PC-3 (cell line): ENCODE results near the gene CNTNAP2. TPM values are rescaled to one million over a fixed set of nuclear protein-coding genes. Genes with fewer than 3 reads are reported as not detected.

Source experiments
- ATAC-seq: fragments of 200-7000 bp; cut with Tn5 transposase; 2 replicates; pipeline ENCODE4 v1.9.1; 2020; ENCODE audit warnings: mild to moderate bottlenecking, moderate library complexity
- BruUV-seq: library from RNA; stranded (reverse); fragments of 400-500 nt; replicated peaks from 2 replicates; lab custom pipeline; 2021; lab: Mats Ljungman, UMichigan
- CTCF ChIA-PET: fragments of 300-600 bp; sonication (Branson Sonifier 250); formaldehyde crosslinking; loops from one replicate; lab custom pipeline; 2022; ENCODE audit warnings: antibody characterized with exemption; lab: Charles Lee
- POLR2A ChIA-PET: fragments of 300-600 bp; sonication (Branson Sonifier 250); formaldehyde crosslinking; loops from one replicate; lab custom pipeline; 2022; ENCODE audit warnings: antibody characterized with exemption; ENCODE audit not compliant: unreplicated experiment; lab: Charles Lee
- DNase-seq: peaks from one replicate; pipeline ENCODE4 v3.0.0-alpha.2; 2015
- H2AFZ ChIP-seq: fragments of 300-600 bp; sonication (generic); 2 replicates; pipeline ENCODE4 v1.6.0; 2016; ENCODE audit warnings: antibody characterized with exemption, low read length
- H3F3A ChIP-seq: fragments of 300-600 bp; sonication (generic); one replicate; pipeline ENCODE4 v1.6.0; 2017; ENCODE audit warnings: antibody characterized with exemption, low read length, control low read depth, mild to moderate bottlenecking; ENCODE audit not compliant: unreplicated experiment
- H3K27ac ChIP-seq: fragments of 300-600 bp; sonication (generic); 2 replicates; pipeline ENCODE4 v1.5.1; 2016; ENCODE audit warnings: mild to moderate bottlenecking, low read length
- H3K27me3 ChIP-seq: fragments of 300-600 bp; sonication (generic); 2 replicates; pipeline ENCODE4 v1.6.1; 2016; ENCODE audit warnings: low read length, mixed read lengths
- H3K36me3 ChIP-seq: fragments of 300-600 bp; sonication (generic); 2 replicates; pipeline ENCODE4 v1.6.1; 2016; ENCODE audit warnings: low read depth, mixed run types, low read length, mixed read lengths
- H3K4me1 ChIP-seq: fragments of 300-600 bp; sonication (generic); 2 replicates; pipeline ENCODE4 v1.5.1; 2016; ENCODE audit warnings: low read length; ENCODE audit not compliant: insufficient read depth
- H3K4me2 ChIP-seq: fragments of 300-600 bp; sonication (generic); 2 replicates; pipeline ENCODE4 v1.6.0; 2016; ENCODE audit warnings: low read length
- H3K4me3 ChIP-seq: fragments of 300-600 bp; sonication (generic); 2 replicates; pipeline ENCODE4 v1.5.1; 2016; ENCODE audit warnings: mild to moderate bottlenecking, low read length, mixed read lengths
- H3K79me2 ChIP-seq: fragments of 300-600 bp; sonication (generic); 2 replicates; pipeline ENCODE4 v1.6.1; 2017; ENCODE audit warnings: low read length, mixed read lengths
- H3K9ac ChIP-seq: fragments of 300-600 bp; sonication (generic); 2 replicates; pipeline ENCODE4 v1.6.0; 2016; ENCODE audit warnings: mild to moderate bottlenecking, low read length
- H3K9me2 ChIP-seq: fragments of 300-600 bp; sonication (generic); replicated peaks from 2 replicates; pipeline ENCODE4 v1.6.1; 2016; ENCODE audit warnings: mixed run types, low read length, mixed read lengths
- H3K9me3 ChIP-seq: fragments of 300-600 bp; sonication (generic); 2 replicates; pipeline ENCODE4 v1.6.1; 2016; ENCODE audit warnings: low read length, mixed read lengths
- H4K20me1 ChIP-seq: fragments of 300-600 bp; sonication (generic); 2 replicates; pipeline ENCODE4 v1.6.1; 2016; ENCODE audit warnings: low read length, mixed read lengths
- CTCF ChIP-seq: fragments of 300-600 bp; sonication (generic); conservative IDR thresholded peaks from 2 replicates; pipeline ENCODE4 v1.5.1; 2017; ENCODE audit warnings: antibody characterized with exemption, low read depth, mild to moderate bottlenecking, low read length
- EZH2 ChIP-seq: fragments of 300-600 bp; sonication (generic); IDR thresholded peaks from one replicate; pipeline ENCODE4 v1.6.1; 2017; ENCODE audit warnings: antibody characterized with exemption, mild to moderate bottlenecking, low read length; ENCODE audit not compliant: unreplicated experiment
- EZH2phosphoT487 ChIP-seq: fragments of 300-600 bp; sonication (generic); IDR thresholded peaks from 2 replicates; pipeline ENCODE4 v1.6.1; 2018; ENCODE audit warnings: mild to moderate bottlenecking, antibody characterized with exemption, low read length, borderline replicate concordance
- intact Hi-C: fragments of 100-400 bp; cut with micrococcal nuclease; formaldehyde crosslinking; loops from 2 replicates; pipeline ENCODE4 v1.9.0; 2023
- total RNA-seq: library from RNA; depleted of rRNA; stranded (reverse); fragments of >200 nt; gene quantifications from 2 replicates; pipeline ENCODE4 v1.2.3, GENCODE V29; 2014

CNTNAP2 gene
- total RNA-seq, 1 experiment from 2014 or later, result 1.5 TPM

GRCh38 chr7:147579148-147579547 is 1462.5 kb downstream of the CNTNAP2 start:
- no peak overlapping the region for H2AFZ ChIP-seq
- H4K20me1 ChIP-seq, result no peaks in the 10 kb centered on the region
- H3K4me1 ChIP-seq, result peaks cover 37% of the 10 kb centered on the region
- no TSS peak for BruUV-seq
- no peaks in the 10 kb centered on the region for H3K9me3 ChIP-seq
- H3K27ac ChIP-seq, result peak overlapping the region; percentile 42
- intact Hi-C loops, result loop anchor here (1.0 to 5.0 kb wide), 5 partner anchors 9 to 302 kb away; no protein-coding TSS in a partner anchor
- peak; percentile 83 for ATAC-seq
- peak overlapping the region; percentile 59 for H3K4me2 ChIP-seq
- POLR2A ChIA-PET, result no interaction called here
- H3K27me3 ChIP-seq, result no peaks in the 10 kb centered on the region
- no peaks in the 10 kb centered on the region for H3K36me3 ChIP-seq
- peak; percentile 74 for DNase-seq
- H3K4me3 ChIP-seq, result no peak overlapping the region
- H3K9ac ChIP-seq, result 0 out of 2 replicates have a peak overlapping the region, but pooled peaks have one; percentile 9
- CTCF ChIA-PET, result no interaction called here
- H3F3A ChIP-seq, result no peaks in the 10 kb centered on the region
- H3K9me2 ChIP-seq, result no peaks in the 10 kb centered on the region
- TF ChIP-seq EZH2phosphoT487 (no peak), EZH2 (no peak)
- H3K79me2 ChIP-seq, result no peaks in the 10 kb centered on the region

- no peaks in the 10 kb centered on the region for H3K27me3 ChIP-seq
- no peak overlapping the region for H3K4me2 ChIP-seq
- no peaks in the 10 kb centered on the region for H4K20me1 ChIP-seq
- TF ChIP-seq EZH2phosphoT487 (no peak), EZH2 (no peak)
- H3K79me2 ChIP-seq, result no peaks in the 10 kb centered on the region
- POLR2A ChIA-PET, result no interaction called here
- H3K9me3 ChIP-seq, result no peaks in the 10 kb centered on the region
- CTCF ChIA-PET, result no interaction called here
- no peaks in the 10 kb centered on the region for H3F3A ChIP-seq
- no peak overlapping the region for H3K9ac ChIP-seq
- H3K9me2 ChIP-seq, result no peaks in the 10 kb centered on the region
- H2AFZ ChIP-seq, result no peak overlapping the region
- DNase-seq, result no peak
- H3K4me3 ChIP-seq, result no peak overlapping the region
- H3K27ac ChIP-seq, result no peak overlapping the region
- no peak for ATAC-seq
- peaks cover 4% of the 10 kb centered on the region for H3K4me1 ChIP-seq
- BruUV-seq, result no TSS peak
- no peaks in the 10 kb centered on the region for H3K36me3 ChIP-seq
- intact Hi-C loops, result no loop called here
Observed at GRCh38 chr7:147584771-147585193, 1468.2 kb downstream of the CNTNAP2 start.

GRCh38 chr7:147586110-147586509 is 1469.5 kb downstream of the CNTNAP2 start:
- CTCF ChIA-PET, result no interaction called here
- ATAC-seq (no peak), DNase-seq (no peak)
- Histone ChIP-seq H3K9ac (no peak overlapping the region), H3F3A (no peaks in the 10 kb centered on the region), H2AFZ (no peak overlapping the region), H3K4me1 (no peaks in the 10 kb centered on the region), H4K20me1 (no peaks in the 10 kb centered on the region), H3K4me2 (no peak overlapping the region), H3K27me3 (no peaks in the 10 kb centered on the region), H3K9me2 (no peaks in the 10 kb centered on the region), H3K4me3 (no peak overlapping the region), H3K79me2 (no peaks in the 10 kb centered on the region), H3K9me3 (no peaks in the 10 kb centered on the region), H3K27ac (no peak overlapping the region), H3K36me3 (no peaks in the 10 kb centered on the region)
- POLR2A ChIA-PET, result no interaction called here
- intact Hi-C loops, result no loop called here
- BruUV-seq, result no TSS peak
- TF ChIP-seq CTCF (no peak), EZH2phosphoT487 (no peak), EZH2 (no peak)

- no peak overlapping the region for H3K9ac ChIP-seq
- H2AFZ ChIP-seq, result no peak overlapping the region
- no peak overlapping the region for H3K27ac ChIP-seq
- no peaks in the 10 kb centered on the region for H3K27me3 ChIP-seq
- POLR2A ChIA-PET, result interaction anchor here (0.6 kb wide), 1 partner anchor 103 kb away, joined by 3 read pairs; no protein-coding TSS in a partner anchor
- BruUV-seq, result no TSS peak
- TF ChIP-seq EZH2phosphoT487 (no peak), EZH2 (no peak), CTCF (no peak)
- no peaks in the 10 kb centered on the region for H3K36me3 ChIP-seq
- DNase-seq (no peak), ATAC-seq (peak; percentile 42; the same call in 1 of the 2 replicates)
- no peaks in the 10 kb centered on the region for H4K20me1 ChIP-seq
- H3K79me2 ChIP-seq, result no peaks in the 10 kb centered on the region
- no peaks in the 10 kb centered on the region for H3F3A ChIP-seq
- no peaks in the 10 kb centered on the region for H3K9me2 ChIP-seq
- CTCF ChIA-PET, result no interaction called here
- no peak overlapping the region for H3K4me2 ChIP-seq
- intact Hi-C loops, result no loop called here
- no peak overlapping the region for H3K4me3 ChIP-seq
- H3K4me1 ChIP-seq, result no peaks in the 10 kb centered on the region
- H3K9me3 ChIP-seq, result no peaks in the 10 kb centered on the region
Observed at GRCh38 chr7:147586526-147586925, 1469.9 kb downstream of the CNTNAP2 start.
